Measurements from ENCODE around the gene AMIGO3.

AMIGO3 gene

DNA sequence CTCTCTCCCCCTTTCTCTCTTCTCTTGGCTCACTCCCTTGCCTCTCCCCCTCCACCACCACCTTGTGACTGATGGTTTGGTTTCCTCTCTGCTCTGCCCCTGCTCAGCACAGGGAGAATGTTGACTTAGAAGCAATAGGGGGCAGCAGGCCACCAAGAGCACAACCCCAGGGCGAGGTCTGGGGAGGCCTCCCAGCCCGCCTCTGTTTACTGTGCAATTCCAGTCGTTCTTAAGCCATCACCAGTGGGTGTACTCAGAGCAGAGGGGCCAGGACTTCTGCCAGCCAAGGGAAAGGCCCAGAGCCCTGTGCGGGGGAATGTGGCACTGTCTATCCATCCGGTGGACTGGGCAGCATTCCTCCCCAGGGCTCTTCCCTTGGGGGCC, 51.1 kb downstream of the AMIGO3 start:
- TF ChIP-seq, protein P1, sequence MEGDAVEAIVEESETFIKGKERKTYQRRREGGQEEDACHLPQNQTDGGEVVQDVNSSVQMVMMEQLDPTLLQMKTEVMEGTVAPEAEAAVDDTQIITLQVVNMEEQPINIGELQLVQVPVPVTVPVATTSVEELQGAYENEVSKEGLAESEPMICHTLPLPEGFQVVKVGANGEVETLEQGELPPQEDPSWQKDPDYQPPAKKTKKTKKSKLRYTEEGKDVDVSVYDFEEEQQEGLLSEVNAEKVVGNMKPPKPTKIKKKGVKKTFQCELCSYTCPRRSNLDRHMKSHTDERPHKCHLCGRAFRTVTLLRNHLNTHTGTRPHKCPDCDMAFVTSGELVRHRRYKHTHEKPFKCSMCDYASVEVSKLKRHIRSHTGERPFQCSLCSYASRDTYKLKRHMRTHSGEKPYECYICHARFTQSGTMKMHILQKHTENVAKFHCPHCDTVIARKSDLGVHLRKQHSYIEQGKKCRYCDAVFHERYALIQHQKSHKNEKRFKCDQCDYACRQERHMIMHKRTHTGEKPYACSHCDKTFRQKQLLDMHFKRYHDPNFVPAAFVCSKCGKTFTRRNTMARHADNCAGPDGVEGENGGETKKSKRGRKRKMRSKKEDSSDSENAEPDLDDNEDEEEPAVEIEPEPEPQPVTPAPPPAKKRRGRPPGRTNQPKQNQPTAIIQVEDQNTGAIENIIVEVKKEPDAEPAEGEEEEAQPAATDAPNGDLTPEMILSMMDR (IDR thresholded peaks at IDR 0.05): no peak
- DNase-seq (ENCODE audit: low spot score): no peak
- Histone ChIP-seq H3K27ac (no peak overlapping the region), H3K4me3 (no peak overlapping the region)

DNA sequence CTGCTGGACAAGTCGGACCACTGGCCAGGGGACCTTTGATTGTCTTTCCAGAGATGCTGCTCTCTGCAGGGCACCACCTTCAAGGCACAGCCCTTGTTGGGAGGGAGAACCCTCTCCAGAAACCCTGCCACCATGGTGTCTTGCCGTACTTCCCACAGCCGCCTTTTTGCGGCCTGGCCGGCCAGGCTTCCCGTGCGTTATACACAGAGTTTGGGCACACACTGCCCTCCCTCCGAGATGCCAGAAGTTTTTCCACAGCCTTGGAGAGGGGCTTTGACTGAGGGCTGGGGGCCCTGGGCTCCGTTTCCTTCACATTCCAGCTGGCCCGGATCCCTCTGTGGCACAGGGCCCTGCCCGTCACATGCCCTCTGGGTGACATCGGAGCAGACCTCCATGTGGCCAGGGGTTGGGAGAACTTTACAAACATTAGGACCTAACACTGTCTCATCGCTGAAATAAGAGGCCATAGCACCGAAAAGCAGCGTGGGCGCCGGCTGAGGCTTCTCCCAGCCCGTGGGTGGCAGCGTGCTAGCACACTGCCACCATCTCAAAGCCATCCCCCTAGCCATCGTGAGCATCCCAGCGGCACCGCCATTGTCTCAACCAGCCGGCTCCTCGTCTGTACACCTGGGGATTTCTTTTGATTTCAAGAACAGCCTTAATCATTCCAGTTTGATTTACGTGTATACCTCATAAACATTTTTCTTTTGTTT, 51.6 kb downstream of the AMIGO3 start:
- no peak for DNase-seq (ENCODE audit: low spot score)
- TF ChIP-seq, protein P1 (IDR thresholded peaks at IDR 0.05): no peak

More for the DNA sequence above, 51.6 kb downstream of the AMIGO3 start:
- H3K27ac ChIP-seq: no peak overlapping the region
- H3K4me3 ChIP-seq: no peak overlapping the region
